Spleen (tissue), 11 donors: ENCODE data around the gene AQP1. TPM values are rescaled to one million over a fixed set of nuclear protein-coding genes. Genes with fewer than 3 reads are reported as not detected.

ENCODE experiments used
- DNase-seq: peaks from one replicate; pipeline ENCODE4 v3.0.0-alpha.2; 2020
- H3K27ac ChIP-seq, 8 donors: fragments of 200-600 bp; sonication (generic) in 7 of 8; 1 replicate in 4 of 8; 2 replicates in 4 of 8; pipeline versions ENCODE4 v1.5.0 to v1.8.0; 2016 to 2021; ENCODE audit warnings: inconsistent platforms in 4 of 8, mild to moderate bottlenecking in 4 of 8, moderate library complexity in 1 of 8
- H3K27me3 ChIP-seq, 7 donors: fragments of 200-600 bp; sonication (generic) in 6 of 7; replicated peaks in 1 of 7; 1 replicate in 4 of 7; 2 replicates in 3 of 7; pipeline versions ENCODE4 v1.5.0 to v1.8.0; 2016 to 2021; ENCODE audit warnings: inconsistent platforms in 3 of 7, mild to moderate bottlenecking in 1 of 7
- H3K36me3 ChIP-seq, 6 donors: fragments of 200-600 bp; sonication (generic) in 5 of 6; 1 replicate in 4 of 6; 2 replicates in 2 of 6; pipeline versions ENCODE4 v1.5.0 to v1.8.0; 2016 to 2021; ENCODE audit warnings: inconsistent platforms in 2 of 6
- H3K4me1 ChIP-seq, 6 donors: fragments of 200-600 bp; sonication (generic) in 5 of 6; 1 replicate in 3 of 6; 2 replicates in 3 of 6; pipeline versions ENCODE4 v1.5.0 to v1.8.0; 2016 to 2021; ENCODE audit warnings: inconsistent platforms in 3 of 6
- H3K4me3 ChIP-seq, 8 donors: fragments of 200-600 bp; sonication (generic) in 7 of 8; 1 replicate in 4 of 8; 2 replicates in 4 of 8; pipeline versions ENCODE4 v1.5.0 to v1.8.0; 2016 to 2021; ENCODE audit warnings: inconsistent platforms in 4 of 8, mild to moderate bottlenecking in 4 of 8, moderate library complexity in 2 of 8
- H3K9me3 ChIP-seq, 8 donors: fragments of 200-600 bp; sonication (generic) in 7 of 8; 1 replicate in 4 of 8; 2 replicates in 4 of 8; pipeline versions ENCODE4 v1.5.0 to v1.8.0; 2016 to 2021; ENCODE audit warnings: inconsistent platforms in 4 of 8
- CTCF ChIP-seq, 11 experiments: fragments of 200-600 bp in 7 of 11; fragments of 450-650 bp in 4 of 11; sonication (generic) in 4 of 11; IDR thresholded peaks in 8 of 11; conservative IDR thresholded peaks in 3 of 11; 1 replicate in 7 of 11; 2 replicates in 4 of 11; pipeline versions ENCODE4 v1.4.0 to v1.8.0; 2016 to 2021; ENCODE audit warnings: antibody characterized with exemption in 11 of 11, inconsistent platforms in 4 of 11, mild to moderate bottlenecking in 1 of 11
- POLR2A ChIP-seq, 3 donors: fragments of 450-650 bp; IDR thresholded peaks; one replicate each; pipeline ENCODE4 v1.5.1; 2017; ENCODE audit warnings: antibody characterized with exemption in 3 of 3, mild to moderate bottlenecking in 1 of 3
- POLR2AphosphoS5 ChIP-seq, 3 donors: sonication (generic); formaldehyde crosslinking; IDR thresholded peaks; one replicate each; pipeline ENCODE4 v1.5.1; 2017; ENCODE audit warnings: antibody characterized with exemption in 3 of 3
- WGBS, 5 donors: extraction: QIAGEN DNeasy Blood & Tissue Kit in 3 of 5; methylation state at CpG; one replicate each; pipeline versions ENCODE4 v1.1.5 to v1.1.7; 2013 to 2018; 5-methylcytosine and 5-hydroxymethylcytosine counted together
- intact Hi-C: fragments of 100-400 bp; cut with DNase I; formaldehyde crosslinking; loops from one replicate; pipeline ENCODE4 v1.15.0; 2023; ENCODE audit warnings: low total_unique reads
- polyA plus RNA-seq, 3 donors: library from polyadenylated mRNA; stranded (reverse); fragments of 200-250 nt; gene quantifications; one replicate each; pipeline ENCODE4 v1.2.1, GENCODE V29; 2013
- total RNA-seq, 7 donors: library from RNA; depleted of rRNA in 3 of 7; stranded (reverse); fragments of >200 nt in 3 of 7; fragmentation: NEBNext Ultra II Directional in 4 of 7; extraction: Animal tissue kit (Norgen Biotek cat#: 25700) in 4 of 7; gene quantifications; one replicate each; pipeline versions ENCODE4 v1.1.0 to v1.2.1, GENCODE V29; 2016 to 2021
- donor health status: healthy with polysubstance abuse.
- donor health status: DM: no; HTN: no; CAD: no; lungs with moderate emphysema.
- donor health status: DM: no; HTN: no; CAD: no.
- donor health status: Bipolar disorder and iron deficiency.
- donor health status: healthy.
- donor health status: DM: no; HTN: no; CAD: no.
- donor health status: DM: yes; HTN: yes; CAD: no.

The AQP1 gene
- total and polyA plus RNA-seq, 10 donors, result 4.4 to 34.3 (median 22.9) TPM

- no peak overlapping the region for H3K4me3 ChIP-seq
- no peak for DNase-seq
- WGBS, 5 donors, result 73 to 85% (median 81%) methylated on average over 6 of the region's 6 CpGs
- H3K4me1 ChIP-seq, result peaks cover 0 to 8% (median 0%) of the 10 kb centered on the region in 6 donors
- no peak overlapping the region for H3K27ac ChIP-seq
- TF ChIP-seq POLR2AphosphoS5 (IDR thresholded peaks at IDR 0.05) (no peak), POLR2A (IDR thresholded peaks at IDR 0.05) (no peak), CTCF (IDR thresholded peaks at IDR 0.05 in 8 of 11, conservative IDR thresholded peaks at IDR 0.05 in 3 of 11) (no peak)
- intact Hi-C loops, result no loop called here
- H3K9me3 ChIP-seq, result peaks cover 0 to 9% (median 0%) of the 10 kb centered on the region in 8 donors
- H3K36me3 ChIP-seq, result peaks cover 0 to 45% (median 2%) of the 10 kb centered on the region in 6 donors
- H3K27me3 ChIP-seq, result no peaks in the 10 kb centered on the region
Measured at GRCh38 chr7:30873656-30874055, 38.0 kb upstream of the AQP1 start.

DNA sequence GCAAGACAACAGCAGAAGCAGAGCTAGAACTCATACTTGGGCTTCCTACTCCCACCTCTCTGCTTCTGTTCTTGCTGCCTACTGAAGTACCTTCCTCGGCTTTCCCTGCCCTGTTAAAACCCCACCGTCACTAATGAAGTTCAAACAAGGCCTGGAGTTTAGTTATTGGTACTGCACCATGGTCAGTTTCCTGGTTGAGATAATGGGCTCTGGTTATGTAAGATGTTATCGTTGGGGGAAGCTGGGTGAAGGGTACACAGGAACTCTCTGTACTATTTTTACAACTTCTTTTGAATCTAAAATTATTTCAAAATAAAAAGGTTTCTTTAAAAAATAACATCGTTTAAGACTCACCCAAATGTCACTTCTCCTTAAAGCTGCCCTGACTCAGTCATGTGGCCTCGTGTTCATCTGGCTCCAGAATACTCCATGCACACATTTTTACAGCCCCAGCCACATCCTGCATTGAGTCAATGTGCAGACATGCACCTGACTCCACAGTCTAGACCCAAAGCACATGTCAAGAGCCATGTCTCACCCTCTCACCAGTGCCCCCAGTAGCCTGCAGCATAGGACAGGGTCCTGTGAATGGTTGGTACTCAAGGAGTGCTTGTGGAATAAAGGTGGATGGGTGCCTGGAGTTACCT is 36.9 kb upstream of the AQP1 start:
- WGBS, 5 donors, result 74 to 79% (median 76%) methylated on average over 5 of the region's 5 CpGs
- Histone ChIP-seq H3K27me3 (no peaks in the 10 kb centered on the region), H3K27ac (no peak overlapping the region), H3K36me3 (peaks cover 0 to 45% (median 2%) of the 10 kb centered on the region in 6 donors), H3K4me1 (peaks cover 0 to 4% (median 0%) of the 10 kb centered on the region in 6 donors), H3K9me3 (peaks cover 0 to 9% (median 0%) of the 10 kb centered on the region in 8 donors), H3K4me3 (no peak overlapping the region)
- DNase-seq, result no peak
- TF ChIP-seq POLR2A (IDR thresholded peaks at IDR 0.05) (no peak), CTCF (IDR thresholded peaks at IDR 0.05 in 8 of 11, conservative IDR thresholded peaks at IDR 0.05 in 3 of 11) (no peak), POLR2AphosphoS5 (IDR thresholded peaks at IDR 0.05) (no peak)
- intact Hi-C loops, result no loop called here

GRCh38 chr7:30877015-30877769 is 34.5 kb upstream of the AQP1 start:
- no peak overlapping the region for H3K4me3 ChIP-seq
- no peak for TF ChIP-seq POLR2A (IDR thresholded peaks at IDR 0.05)
- no peak for TF ChIP-seq CTCF (IDR thresholded peaks at IDR 0.05 in 8 of 11, conservative IDR thresholded peaks at IDR 0.05 in 3 of 11)
- TF ChIP-seq POLR2AphosphoS5 (IDR thresholded peaks at IDR 0.05), result no peak
- H3K36me3 ChIP-seq, result peaks cover 0 to 39% (median 2%) of the 10 kb centered on the region in 6 donors
- intact Hi-C loops, result no loop called here
- 79 to 91% (median 87%) methylated on average over 9 of the region's 9 CpGs for WGBS, 5 donors
- peaks cover 0 to 9% (median 0%) of the 10 kb centered on the region in 8 donors for H3K9me3 ChIP-seq
- no peaks in the 10 kb centered on the region for H3K27me3 ChIP-seq
- DNase-seq, result no peak
- H3K27ac ChIP-seq, result no peak overlapping the region
- H3K4me1 ChIP-seq, result no peaks in the 10 kb centered on the region

DNA sequence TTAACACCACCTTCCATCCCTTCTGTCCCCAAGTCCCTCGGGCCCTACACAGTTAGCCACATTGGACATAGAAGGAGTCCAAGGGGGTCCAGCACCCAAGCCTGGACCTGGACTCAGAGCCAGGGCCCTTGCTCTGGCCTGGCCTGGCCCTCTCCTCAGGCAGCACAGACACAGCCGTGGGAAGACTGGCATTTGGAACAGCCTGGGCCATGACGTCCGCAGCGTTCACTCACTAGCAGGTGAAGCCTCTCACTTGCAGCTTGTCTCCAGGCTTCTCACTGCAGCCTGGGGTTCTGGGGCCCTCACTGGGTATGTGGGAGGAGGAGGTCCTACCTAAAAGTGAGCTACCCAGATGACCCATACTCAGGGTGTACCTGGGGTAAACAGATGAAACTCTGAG is 33.7 kb upstream of the AQP1 start:
- H3K36me3 ChIP-seq, result peaks cover 0 to 31% (median 1%) of the 10 kb centered on the region in 6 donors
- H3K9me3 ChIP-seq, result peaks cover 0 to 9% (median 0%) of the 10 kb centered on the region in 8 donors
- H3K4me3 ChIP-seq, result no peak overlapping the region
- no peaks in the 10 kb centered on the region for H3K27me3 ChIP-seq
- intact Hi-C loops, result no loop called here
- TF ChIP-seq POLR2AphosphoS5 (IDR thresholded peaks at IDR 0.05), result no peak
- no peak for TF ChIP-seq CTCF (IDR thresholded peaks at IDR 0.05 in 8 of 11, conservative IDR thresholded peaks at IDR 0.05 in 3 of 11)
- no peak for TF ChIP-seq POLR2A (IDR thresholded peaks at IDR 0.05)
- 85 to 98% (median 94%) methylated on average over 4 to 5 of the region's 5 CpGs for WGBS, 5 donors
- H3K27ac ChIP-seq, result no peak overlapping the region
- DNase-seq, result no peak
- H3K4me1 ChIP-seq, result no peaks in the 10 kb centered on the region
